GM12873 (cell line): ENCODE results near the gene LPIN2.

ENCODE experiments used
- TF ChIP-seq, protein P1 (sequence below): IDR thresholded peaks from 2 replicates; pipeline ENCODE4 v1.5.1; 2012; ENCODE audit warnings: low read depth, mild to moderate bottlenecking, moderate library complexity, low read length, control low read depth; ENCODE audit not compliant: insufficient read depth; ENCODE audit errors: missing control alignments

Gene LPIN2

DNA sequence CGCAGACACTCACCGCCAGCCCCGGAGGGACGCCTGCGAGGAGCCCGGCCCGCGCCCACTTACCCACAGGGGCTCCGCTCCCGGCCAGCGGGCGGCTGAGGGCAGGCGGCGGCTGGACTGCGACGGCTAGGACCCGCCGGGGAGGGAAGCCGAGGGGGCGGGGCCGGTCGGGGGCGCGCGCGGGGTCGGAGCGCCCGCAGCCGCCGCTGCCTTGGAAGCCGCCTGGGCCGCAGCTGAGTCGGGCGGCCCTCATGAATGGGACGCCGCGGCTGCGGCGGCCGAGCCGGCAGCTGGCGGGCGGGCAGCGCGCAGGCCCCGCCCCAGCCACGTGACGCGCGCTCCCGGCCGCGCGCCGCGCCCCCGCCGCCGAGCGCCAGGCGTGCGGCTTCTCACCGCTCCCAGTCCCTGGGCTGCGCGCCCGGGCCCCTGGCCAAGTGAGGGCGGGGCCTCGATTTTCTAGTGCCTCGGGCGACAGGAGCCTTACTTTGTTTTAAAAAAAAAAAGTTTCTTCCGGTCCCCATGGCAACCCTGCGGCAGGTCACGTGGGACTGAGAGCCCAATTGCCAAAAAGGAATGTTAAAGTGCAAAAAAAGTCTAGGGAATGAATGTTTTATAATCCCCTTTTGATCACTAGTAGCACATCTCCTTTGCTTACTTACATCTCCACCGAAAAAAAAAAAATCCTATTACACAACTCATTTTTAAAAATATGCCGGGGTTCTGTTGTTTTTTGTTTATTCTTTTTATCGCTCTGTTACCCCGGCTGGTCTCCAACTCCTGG lies at the start of gene LPIN2:
TSS of gene LPIN2 (minus strand) at position 121 of the 781 bp plus-strand sequence. CDS start 52,304 bp downstream, outside the sequence.
- TF ChIP-seq, protein P1, sequence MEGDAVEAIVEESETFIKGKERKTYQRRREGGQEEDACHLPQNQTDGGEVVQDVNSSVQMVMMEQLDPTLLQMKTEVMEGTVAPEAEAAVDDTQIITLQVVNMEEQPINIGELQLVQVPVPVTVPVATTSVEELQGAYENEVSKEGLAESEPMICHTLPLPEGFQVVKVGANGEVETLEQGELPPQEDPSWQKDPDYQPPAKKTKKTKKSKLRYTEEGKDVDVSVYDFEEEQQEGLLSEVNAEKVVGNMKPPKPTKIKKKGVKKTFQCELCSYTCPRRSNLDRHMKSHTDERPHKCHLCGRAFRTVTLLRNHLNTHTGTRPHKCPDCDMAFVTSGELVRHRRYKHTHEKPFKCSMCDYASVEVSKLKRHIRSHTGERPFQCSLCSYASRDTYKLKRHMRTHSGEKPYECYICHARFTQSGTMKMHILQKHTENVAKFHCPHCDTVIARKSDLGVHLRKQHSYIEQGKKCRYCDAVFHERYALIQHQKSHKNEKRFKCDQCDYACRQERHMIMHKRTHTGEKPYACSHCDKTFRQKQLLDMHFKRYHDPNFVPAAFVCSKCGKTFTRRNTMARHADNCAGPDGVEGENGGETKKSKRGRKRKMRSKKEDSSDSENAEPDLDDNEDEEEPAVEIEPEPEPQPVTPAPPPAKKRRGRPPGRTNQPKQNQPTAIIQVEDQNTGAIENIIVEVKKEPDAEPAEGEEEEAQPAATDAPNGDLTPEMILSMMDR, result no peak

GRCh38 chr18:3061581-3062312 lies 48.8 kb upstream of the LPIN2 start:
- TF ChIP-seq, protein P1, result no peak

DNA sequence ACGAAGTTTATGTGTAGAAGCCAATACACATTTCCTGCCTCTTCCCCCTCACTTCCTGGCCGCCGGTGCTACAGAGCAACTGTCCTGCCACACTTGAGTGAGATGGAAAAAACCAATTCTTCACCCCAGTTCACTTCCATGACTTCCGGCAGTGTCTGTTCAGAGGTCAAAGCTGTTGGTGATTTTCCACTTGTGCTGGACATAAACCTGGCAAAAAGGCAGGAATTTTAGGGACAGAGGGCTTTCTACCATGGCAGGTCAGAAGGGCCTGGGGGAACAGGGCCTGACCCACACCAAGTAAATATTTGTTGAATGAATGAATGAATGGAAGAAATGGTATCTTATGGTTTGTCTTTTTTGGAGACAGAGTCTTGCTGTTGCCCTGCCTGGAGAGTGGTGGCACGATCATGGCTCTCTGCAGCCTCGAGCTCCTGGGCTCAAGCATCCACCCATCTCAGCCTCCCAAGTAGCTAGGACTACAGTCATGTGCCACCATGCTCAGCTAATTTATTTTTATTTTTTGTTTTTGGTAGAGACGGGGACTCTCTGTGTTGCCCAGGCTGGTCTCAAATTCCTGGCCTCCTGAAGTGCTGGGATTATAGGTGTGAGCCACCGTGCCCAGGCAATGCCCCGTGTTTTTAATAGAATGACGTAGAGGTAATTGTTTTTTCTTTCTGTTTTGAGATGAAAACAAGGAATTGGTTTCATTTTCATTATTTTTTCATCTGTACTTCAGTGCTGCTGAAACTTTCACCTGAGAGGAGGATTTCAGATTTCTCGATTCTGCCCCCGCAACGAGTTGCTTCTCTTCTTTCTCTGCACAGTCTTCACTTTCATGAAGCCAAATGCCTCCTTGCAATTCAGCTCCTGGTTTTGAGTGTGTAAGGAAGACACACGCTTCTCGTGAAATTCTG lies 48.0 kb upstream of the LPIN2 start:
- TF ChIP-seq, protein P1, result no peak

DNA sequence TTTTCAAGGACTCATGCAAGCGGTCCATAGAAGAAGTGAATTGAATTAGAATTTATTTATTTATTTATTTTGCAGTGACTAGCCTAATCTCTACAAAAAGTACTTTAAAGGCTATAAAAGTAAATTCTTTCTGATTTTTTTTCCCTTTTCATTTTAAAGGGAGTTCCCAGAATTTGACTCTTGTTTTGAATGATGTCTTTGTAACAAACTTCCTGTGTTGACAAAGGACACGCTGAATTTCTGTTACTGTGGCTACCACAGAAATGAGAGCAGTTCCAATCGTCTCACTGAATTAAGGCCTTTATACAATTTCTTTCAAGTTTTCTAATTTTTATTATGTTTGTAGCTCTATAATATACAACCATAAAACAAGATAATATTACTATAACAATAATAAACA lies 46.3 kb upstream of the LPIN2 start:
- TF ChIP-seq, protein P1, result no peak

DNA sequence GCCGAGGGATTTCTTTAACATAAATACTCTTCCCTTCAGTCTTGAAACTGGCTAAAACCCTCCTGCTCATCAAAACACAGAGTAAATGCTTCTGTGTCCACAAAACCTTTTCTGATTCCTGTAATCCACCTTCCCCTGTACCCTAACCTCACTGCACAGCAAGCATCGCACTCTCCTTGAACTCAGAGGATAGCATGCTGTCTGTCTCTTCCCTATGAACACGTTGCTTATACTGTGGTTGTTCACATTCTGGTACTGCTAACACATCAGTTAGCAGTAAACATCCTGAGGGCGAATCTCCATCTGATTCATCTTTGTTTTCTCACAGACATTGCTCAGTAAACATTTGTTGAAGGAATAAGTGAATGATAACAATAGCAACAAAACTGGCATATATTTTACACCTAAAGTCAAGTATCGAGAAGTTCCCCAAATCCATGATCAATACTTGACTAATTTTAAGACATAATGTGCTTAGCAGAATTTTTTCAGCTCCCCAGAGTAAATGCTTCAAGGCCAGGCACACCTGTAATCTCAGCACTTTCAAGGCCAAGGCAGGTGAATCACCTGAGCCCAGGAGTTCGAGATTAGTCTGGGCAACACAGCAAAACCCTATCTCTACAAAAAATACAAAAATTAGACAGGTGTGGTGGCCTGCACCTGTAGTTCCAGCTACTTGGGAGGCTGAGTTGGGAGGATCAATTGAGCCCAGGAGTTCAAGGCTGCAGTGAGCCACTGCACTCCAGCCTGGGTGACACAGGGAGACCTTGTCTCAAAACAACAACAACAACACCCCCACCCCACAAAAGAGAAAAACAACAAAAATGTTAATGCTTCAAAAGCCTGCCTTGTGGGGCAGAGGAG lies 45.6 kb upstream of the LPIN2 start:
- TF ChIP-seq, protein P1, result no peak

GRCh38 chr18:3057526-3057925 lies 44.6 kb upstream of the LPIN2 start:
- TF ChIP-seq, protein P1, result no peak
